Endothelial cell of hepatic sinusoid (primary cell): ENCODE measurements around the gene KCNQ1.

Experiments
- in situ Hi-C: cut with HindIII; loops from 2 replicates; pipeline ENCODE4 v1.10.0; 2017; ENCODE audit warnings: low sequenced_read_pairs

Gene KCNQ1

DNA sequence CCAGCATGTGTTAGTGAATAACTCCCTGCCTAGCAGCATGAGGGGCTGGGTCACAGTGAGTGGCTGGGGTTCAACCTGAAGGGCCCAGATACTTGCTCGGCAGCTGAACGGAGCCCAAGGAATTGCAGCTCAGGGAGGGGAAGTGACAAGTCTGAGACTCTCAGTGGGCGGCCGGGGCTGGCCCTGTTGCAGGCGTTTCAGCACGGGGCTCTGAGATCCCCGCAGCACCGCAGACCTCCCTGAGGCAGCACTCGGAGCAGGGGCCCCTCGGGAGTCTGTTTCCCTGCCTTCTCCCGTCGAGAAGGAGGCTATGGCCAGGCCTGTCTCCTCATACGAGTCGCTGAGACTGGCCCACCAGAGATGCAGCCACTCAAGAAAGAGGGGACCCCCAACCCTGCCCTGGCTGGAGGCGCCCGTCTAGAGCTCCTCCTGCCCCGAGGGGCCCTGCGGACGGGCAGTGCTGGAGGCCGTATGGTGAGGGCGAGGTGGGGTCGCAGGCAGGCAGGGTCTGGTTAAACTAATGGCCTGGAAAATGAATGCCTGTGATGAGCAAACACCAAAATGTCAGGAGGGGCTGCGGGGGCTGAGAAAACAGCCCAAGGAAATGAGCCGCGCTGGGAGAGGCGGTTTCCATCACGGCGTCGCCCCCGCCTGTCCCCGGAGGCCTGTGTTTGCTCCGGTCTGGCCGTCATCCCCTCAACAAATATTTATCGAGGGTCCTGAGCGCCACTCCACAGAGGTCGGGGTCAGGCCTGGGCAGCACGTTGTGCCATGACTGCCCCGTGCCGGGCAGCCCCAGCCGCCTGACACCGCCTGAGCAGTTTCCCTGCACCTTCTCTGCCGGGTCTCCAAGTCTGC is 35.0 kb upstream of the KCNQ1 start:
- in situ Hi-C loops = loop anchor here (5.0 kb wide), 1 partner anchor 163 kb away; no protein-coding TSS in a partner anchor

DNA sequence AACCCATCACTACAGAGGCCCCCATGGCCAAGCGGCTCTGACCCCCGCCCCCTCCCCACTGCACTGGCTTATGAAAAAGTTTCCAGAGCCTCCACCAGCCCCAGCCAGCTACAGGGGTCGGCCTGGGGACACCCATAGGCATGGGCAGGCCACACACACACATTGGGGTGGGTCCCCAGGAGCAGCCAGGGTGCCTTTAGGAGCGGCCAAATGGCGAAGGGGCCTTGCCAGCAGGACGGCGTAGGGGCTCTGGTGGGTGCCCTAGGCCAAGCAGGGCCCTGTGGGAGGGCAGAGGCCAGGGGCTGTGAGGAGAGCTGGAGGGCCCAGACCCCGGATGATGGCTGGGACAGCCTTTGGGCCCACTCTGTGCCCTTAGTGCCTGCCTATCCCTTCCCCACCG is 34.2 kb upstream of the KCNQ1 start:
- in situ Hi-C loops = loop anchor here (5.0 kb wide), 1 partner anchor 163 kb away; no protein-coding TSS in a partner anchor

DNA sequence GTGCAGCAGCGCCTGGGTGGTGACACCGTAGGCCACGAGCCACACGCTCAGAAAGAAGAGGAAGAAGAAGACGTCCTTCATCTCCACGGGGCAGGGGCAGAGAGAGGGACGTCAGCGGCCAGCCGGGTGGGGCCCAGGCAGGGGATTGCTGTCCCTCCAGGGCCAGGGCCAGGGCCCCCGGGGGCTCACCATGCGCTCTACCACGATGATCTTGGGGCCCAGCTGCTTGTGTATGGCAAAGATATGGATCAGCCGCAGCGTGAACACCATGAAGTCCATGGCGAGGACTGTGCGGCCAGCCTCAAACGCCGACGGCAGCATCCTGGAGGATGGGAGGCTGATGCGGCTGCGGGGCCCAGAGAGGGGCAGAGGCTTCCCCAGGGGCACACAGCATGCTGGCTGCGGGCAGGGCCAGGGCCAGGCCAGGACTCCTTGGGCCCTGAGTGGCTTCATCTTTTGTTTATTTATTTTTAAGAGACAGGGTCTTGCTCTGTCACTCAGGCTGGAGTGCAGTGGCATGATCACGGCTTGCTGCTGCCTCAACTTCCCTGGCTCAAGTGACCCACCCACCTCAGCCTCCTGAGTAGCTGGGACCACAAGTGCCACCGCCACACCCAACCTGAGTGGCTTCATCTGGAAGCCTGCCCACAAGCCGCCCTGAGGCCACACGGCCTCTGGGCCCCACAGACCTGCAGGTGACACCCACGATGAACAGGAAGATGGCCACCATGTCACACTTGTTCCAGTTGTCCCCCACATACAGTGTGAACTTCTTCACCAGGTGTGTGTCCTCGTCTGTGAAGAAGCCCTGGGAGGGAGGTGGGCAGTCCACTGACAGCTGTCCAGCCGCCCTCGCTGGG is 33.1 kb upstream of the KCNQ1 start:
- in situ Hi-C loops = loop anchor here (5.0 kb wide), 1 partner anchor 164 kb away; no protein-coding TSS in a partner anchor

DNA sequence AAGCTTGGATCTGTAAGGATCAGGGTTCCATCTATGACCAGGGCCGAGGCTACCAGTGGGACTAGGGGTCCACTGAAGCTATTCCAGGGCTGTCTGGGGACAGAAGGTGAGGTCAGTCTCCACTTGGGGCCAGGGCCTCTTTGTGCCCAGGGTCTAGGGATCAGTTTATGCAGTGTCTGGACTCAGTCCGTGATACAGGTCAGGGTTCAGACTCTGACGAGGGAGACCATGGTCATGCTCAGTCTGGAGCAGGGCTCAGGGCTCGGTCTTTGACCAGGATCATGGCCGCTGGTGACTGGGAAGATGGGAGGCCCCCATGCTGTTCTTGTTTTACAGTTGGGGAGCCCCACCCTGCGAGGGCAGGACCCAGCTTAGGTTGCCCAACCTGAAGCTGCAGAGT is 32.5 kb upstream of the KCNQ1 start:
- in situ Hi-C loops = loop anchor here (5.0 kb wide), 1 partner anchor 165 kb away; no protein-coding TSS in a partner anchor

DNA sequence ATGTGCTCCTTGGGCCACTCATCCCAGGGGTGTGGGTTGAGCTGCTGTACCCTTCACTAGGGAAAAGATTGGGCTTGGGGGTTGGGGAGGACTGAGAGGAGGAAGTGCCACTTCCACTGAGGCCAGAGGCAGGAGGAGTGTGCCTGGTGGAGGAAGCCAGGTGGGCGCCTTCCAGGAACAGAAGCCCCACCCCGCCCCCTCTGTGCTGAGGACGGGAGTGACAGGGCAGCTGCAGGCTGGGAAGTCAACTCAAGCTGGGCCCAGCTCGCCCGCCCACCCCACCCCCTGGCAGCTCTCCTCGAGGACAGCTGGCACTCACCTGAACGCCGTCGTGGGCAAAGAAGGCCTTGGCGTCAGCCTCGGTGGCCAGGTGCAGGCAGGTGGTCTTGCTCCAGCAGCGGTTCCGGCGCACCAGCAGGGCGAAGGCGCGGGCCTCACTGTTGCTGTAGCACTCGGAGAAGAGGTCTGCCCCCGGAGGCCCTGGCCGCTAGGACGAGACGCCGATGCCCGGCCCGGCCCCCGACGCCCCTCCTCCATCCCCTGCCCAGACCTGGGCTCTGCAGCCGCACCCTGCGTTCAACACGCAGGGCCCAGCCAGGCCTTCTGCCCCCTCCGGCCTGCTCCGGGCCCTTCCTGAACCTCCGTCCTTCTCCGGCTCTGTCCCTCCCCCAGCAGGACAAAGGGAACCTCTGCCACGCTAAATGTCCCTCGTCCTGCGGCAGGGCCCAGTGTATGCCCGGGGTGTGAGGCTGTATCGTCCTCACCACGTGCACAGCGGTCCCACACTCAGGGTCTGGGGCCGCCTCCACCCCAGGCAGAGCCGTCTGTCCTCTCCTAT is 30.8 kb upstream of the KCNQ1 start:
- in situ Hi-C loops = loop anchor here (5.0 kb wide), 1 partner anchor 167 kb away; no protein-coding TSS in a partner anchor

DNA sequence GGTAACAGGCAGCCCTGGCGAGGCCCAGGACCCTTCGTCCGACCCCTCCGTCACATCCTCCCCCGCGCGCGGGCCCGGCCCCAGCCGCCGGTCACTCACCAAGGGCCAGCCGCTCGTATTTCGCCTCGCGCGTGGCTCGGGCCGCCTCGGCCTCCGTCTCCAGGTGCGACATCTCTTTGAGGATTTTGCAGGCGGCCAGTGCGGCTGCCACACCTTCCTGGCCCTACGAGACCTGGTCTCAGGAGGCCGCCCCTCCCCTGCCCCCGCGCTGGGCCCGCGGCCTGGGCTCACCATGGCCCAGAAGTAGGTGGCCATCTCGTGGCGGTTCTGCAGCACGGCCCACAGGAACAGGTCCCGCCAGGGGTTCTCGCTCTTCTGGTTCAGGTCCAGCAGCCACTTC is 30.2 kb upstream of the KCNQ1 start:
- in situ Hi-C loops = loop anchor here (5.0 kb wide), 1 partner anchor 167 kb away; no protein-coding TSS in a partner anchor

DNA sequence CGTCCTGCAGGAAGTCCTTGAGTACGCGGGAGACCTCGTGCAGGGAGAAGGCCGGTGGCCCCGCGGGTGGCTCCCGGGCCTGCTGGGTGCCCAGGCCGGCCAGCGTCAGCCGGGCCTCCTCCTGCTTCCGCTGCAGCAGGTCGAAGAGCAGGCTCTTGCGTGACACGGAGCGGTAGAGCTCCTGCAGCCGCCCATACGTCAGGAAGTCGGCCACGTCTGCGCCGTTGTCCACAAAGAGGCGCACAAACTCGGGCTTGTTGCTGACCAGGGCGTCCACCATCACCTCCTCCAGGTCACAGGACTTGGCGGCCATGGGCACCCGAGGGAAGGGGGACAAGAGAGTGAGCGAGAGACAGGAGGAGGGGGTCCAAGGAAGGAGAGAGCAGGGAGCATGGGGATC is 29.6 kb upstream of the KCNQ1 start:
- in situ Hi-C loops = no loop called here

DNA sequence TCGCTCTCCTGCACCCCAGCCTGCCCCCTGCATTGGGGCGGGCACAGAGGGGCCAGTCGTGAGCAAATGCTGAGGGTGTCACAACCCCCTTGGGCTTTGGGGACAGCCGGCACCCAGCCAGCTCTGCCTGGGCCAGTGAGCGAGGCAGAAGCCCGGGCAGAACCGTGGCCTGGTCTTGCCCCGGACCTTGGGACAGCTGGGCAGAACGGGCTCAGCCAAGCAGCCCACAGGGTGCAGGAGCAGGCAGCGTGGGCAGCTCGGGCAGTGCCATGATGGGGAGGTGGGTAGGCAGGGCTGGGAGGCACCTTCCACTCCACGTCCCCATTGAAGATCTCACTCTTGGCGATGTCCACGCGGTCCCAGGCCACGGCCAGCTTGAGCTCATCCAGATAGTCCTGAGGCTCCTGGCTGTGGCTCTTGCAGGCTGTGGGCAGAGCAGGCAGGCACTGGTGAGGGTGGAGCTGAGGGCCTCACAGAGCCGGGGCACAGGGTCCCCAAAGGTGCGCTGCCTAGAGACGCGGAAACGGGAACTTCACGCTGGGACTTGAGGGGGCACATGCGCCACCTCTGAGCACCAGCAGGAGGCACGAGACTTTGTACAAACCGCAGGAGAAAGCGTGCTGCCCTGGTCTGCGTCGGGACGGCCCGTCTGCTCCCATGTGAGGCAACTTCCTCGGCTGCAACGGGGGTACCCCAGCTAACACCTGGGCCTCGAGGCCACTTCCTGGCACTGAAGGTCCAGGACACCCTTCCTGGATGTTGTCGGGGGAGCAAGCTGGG is 29.0 kb upstream of the KCNQ1 start:
- in situ Hi-C loops = no loop called here

DNA sequence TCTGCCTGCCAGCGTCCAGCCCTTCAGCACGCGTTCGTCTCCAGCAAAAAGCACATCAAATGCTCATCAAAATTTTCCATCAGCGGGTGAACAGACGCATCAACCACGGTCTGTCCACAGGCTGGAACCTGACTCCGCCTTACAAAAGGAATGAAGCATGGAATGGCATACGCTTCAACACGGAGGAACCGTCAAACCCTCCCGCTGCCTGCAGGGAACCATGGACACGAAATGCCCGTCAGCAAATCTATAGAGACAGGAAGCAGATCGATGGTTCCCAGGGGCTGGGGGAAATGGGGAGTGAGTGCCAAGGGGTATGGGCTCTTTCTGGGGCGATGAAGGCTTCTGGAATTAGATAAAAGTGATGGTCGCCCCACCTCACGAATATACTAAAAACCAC is 28.0 kb upstream of the KCNQ1 start:
- in situ Hi-C loops = no loop called here

DNA sequence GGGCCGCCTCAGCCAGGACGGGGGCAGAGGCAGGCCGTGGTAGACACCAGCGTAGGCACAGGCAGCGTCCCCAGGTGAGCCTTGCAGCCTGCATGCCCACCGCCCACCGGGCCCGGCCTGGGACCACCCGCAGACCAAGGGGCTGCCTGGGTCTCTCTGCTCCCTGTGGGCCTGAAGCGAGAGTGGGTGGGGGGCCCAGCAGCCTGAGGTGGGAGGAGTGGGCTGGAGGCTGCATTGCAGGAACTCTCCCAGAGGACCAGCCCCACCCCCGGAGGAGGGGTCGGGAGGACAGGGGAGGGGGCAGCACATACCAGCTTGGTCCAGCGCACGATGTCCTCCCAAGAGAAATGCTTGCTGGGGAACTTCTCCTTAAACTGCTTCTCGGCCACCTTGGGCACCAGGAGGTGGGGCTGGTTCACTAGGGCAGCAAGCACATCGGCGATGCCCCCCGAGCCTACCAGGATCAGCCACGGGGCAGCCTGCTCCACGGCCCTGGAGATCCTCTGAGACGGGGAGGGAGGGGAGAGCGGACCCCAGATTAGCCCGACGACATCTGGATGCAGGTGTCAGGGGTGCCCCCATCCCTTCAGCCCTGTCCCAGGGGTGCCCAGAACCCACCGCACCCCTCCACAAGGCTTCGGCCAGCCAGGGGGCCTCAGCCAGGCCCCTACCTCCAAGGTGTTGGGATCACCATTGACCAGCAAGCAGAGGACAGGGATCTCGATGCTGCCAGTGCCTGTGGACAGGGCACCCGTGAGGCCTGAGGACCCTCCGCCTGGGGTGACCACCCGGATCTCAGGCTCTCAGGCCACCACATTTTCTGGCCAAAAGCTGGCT is 26.7 kb upstream of the KCNQ1 start:
- in situ Hi-C loops = no loop called here

DNA sequence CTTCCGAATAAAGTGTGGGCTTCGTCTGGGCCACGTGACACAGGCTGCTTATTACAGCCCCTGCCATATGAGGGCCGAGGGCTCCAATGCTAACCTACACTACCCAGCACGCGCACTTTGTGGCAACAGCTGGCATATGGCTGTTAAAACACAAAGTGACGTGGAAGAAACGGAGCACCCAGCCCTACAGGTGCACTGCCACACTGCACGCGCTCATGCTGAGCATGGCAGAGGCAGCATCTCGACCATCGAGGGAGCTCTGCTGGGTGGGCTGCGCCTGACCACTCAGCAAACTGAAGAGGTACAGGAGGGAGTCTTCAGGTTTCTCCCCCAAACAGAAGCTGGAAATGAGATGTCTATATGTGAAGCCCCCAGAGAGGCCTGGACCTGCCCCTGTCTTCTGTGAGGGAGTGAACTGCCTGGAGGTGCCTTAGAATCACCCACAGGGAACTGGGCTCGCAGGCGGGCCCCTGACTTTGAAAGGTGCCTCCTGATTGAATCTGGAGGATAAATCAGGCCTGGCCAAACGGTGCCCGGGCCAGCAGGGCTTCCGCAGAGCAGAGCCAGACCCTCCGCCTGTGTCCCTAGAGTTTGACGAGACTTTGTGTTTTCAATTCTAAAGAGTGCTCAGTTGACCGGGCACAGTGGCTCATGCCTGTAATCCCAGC is 26.0 kb upstream of the KCNQ1 start:
- in situ Hi-C loops = no loop called here

DNA sequence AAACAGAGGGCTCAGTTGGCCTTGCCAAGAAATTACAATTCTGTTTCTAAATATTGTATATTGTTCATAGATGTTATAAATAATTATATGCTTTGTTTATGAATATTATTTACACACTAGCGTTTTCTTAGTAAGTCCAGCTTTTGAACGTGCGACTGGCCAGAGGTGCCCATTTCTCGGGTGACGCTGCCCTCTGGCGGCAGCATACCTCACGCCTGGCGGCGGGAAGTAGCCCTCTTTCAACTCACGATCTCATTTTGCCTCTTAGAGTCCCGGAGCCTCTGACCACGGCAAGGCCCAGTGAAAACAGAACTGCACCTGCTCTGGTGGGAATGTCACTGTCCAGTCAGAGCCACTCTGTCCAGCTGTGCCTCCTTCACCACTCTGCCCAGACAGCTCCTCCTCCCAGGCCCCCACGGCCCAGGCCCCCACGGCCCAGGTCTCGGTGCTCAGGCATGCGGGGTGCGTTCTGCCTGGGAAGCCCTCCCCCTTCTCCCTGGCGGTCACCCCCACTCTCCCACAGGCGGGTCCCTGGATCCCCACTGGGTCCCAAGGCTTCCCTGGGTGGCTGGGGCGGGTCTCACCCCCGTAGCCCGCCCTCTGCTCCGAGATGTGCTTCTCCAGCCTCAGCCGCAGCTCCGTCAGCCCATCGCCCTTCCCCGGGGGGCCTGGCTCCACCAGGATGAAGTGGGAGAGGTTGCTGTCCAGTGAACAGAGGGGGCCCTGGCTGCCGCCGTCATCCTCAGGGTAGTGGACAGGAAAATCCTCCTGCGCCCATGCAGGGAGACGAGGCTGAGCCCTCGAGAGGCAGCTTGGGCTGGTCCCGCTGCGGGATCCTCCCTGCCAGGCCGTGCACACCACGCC is 24.9 kb upstream of the KCNQ1 start:
- in situ Hi-C loops = no loop called here

DNA sequence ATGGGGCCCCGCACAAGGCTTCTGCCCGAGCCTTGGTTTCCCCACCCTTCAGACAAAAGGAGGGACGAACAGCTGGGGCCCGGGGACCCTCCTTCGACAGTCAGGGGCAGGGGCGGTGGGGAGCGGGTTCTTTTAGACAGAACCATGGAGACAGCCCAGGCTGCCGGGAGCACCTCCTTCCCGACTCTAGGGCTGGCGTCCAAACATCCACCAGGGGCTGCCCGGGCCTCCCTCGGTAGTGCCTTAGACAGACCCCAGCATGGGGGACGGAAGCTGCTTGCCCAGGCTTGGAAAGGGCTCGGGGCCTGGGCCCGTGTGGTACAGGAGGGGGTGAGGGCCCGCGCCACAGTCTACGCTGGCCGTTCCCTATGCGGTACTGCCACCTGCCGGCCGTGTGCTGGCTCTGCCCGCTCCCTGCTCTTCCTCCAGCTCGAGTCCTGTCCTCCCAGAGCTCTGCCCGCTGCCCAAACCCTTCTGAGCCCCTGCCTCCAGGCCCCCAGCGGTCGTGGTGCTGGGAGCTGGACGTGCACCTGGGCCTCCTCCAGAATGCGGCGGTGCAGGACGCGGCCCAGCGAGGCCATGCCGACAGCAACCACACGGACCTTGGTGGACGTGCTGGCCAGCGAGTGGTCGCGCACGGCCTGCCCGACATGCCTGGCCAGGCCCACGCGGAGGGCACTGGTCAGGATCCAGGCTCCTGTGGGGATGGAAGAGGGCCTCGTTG is 24.1 kb upstream of the KCNQ1 start:
- in situ Hi-C loops = no loop called here

DNA sequence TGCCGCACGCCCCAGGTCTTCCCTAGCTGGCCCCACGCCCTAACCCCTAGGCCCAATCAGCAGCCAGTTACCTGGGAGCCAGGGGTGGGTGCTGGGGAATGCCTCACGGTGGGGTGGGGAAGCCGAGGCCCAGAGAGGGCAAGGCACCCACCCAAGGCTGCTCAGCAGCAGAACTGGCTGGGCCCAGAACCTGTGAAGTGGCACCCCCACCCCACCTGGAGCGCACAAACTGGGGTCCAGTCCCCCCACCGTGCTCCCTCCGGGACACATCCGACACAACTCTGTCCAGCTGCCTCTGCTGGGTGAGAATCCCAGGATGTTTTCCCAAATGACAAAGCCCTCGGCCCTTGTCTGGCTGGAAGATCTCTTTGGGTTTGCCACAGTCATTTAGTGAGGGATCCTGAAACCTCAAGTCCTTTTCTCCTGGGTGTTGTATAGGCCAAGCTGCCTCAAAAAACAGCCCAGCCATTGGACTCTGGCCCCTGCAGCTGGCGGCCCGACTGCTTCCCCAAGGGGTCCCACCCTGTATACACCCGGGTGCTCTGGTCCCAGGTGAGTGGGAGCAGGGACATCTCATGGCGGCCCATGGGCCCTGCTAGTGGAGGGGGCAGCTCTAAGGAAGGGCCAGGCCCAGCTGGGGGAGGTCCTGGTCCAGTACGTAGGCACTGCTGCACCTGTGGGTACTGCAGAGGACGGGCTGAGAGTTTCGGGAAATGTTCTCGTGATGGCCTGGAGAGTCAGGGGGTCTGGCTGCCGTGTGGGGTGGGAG is 23.4 kb upstream of the KCNQ1 start:
- in situ Hi-C loops = no loop called here

DNA sequence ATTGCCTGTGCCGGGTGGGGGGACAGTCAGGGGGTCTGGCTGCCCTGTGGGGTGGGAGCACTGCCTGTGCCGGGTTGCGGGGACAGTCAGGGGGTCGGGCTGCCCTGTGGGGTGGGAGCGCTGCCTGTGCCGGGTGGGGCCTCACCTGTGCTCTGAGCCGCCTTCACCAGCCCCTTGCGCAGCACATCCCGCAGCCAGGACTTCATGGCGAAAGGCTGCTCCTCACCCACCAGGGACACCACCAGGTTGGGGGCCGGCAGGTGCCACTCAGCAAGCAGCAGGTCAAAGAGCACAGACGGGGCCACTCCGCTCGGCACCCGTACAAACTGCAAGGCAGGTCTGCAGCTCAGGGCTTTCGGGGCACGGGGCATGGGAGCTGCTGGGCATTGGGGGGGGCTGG is 22.8 kb upstream of the KCNQ1 start:
- in situ Hi-C loops = no loop called here

DNA sequence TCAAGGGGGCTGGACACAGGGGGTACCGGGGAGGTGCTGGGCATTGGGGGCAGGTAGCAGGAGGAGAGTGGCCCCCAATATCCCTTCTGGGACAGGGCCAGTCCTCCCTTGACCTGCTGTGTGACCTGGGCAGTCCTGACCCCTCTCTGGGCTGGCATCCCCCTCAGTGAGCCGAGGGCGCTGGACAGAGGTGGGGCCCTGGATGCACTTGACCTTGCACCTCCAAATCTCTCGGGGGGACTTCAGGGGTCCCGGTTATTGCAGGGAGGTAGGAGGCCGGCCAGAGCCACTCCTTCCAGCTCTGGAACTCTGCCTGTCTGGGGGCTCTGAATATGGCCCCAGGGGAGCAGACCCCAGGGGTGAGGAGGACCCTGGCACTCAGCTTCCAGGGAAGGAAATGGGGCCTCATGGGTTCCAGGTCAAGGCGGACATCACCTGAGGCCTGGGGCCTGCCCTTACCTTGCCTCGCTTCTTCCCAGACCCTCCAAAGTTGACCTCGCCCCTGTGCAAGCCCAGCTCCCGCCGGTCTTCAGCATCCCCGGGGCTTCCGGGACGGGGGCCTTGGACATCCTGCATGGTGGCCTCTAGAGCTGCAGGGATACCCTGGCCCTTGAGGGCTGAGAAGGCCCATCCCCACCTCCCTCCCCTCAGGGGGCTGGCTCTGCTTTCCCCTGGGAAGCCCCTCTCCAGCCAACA is 22.2 kb upstream of the KCNQ1 start:
- in situ Hi-C loops = no loop called here
